ENCODE results near the gene HADHA. TPM values are rescaled to one million over a fixed set of nuclear protein-coding genes. Genes with fewer than 3 reads are reported as not detected.
A peak's percentile ranks its signal among the peaks of the same experiment; 100 is the strongest.

Gene HADHA
- total RNA-seq, 1 donor from 2014 or later, result 130 TPM

- TF ChIP-seq CTCF (IDR thresholded peaks at IDR 0.05), result no peak
- H3K27ac ChIP-seq, result no peak overlapping the region
- intact Hi-C loops (cut with DNase I), result no loop called here
- ATAC-seq (no peak), DNase-seq (no peak)
- peaks cover 86% of the 10 kb centered on the region for H3K36me3 ChIP-seq
- no peaks in the 10 kb centered on the region for H3K27me3 ChIP-seq (ENCODE audit: low read depth)
- peaks cover 18% of the 10 kb centered on the region for H3K4me1 ChIP-seq
- no peaks in the 10 kb centered on the region for H3K9me3 ChIP-seq
- no peak overlapping the region for H3K4me3 ChIP-seq
Observed at GRCh38 chr2:26235089-26235488, 9.3 kb downstream of the HADHA start.

GRCh38 chr2:26230806-26231205, 13.6 kb downstream of the HADHA start:
- intact Hi-C loops (cut with DNase I), result no loop called here
- no peak overlapping the region for H3K27ac ChIP-seq
- H3K36me3 ChIP-seq, result peaks cover 98% of the 10 kb centered on the region
- TF ChIP-seq CTCF (IDR thresholded peaks at IDR 0.05), result no peak
- DNase-seq (no peak), ATAC-seq (no peak)
- H3K4me1 ChIP-seq, result no peaks in the 10 kb centered on the region
- H3K4me3 ChIP-seq, result no peak overlapping the region
- no peaks in the 10 kb centered on the region for H3K27me3 ChIP-seq (ENCODE audit: low read depth)
- H3K9me3 ChIP-seq, result no peaks in the 10 kb centered on the region

- TF ChIP-seq CTCF (IDR thresholded peaks at IDR 0.05), result no peak
- intact Hi-C loops (cut with DNase I), result no loop called here
- Histone ChIP-seq H3K9me3 (no peaks in the 10 kb centered on the region), H3K27me3 (ENCODE audit: low read depth) (no peaks in the 10 kb centered on the region), H3K27ac (no peak overlapping the region), H3K36me3 (peaks cover 97% of the 10 kb centered on the region), H3K4me3 (no peak overlapping the region), H3K4me1 (no peaks in the 10 kb centered on the region)
- ATAC-seq (no peak), DNase-seq (no peak)
Observed at GRCh38 chr2:26229595-26229994, 14.8 kb downstream of the HADHA start.

DNA sequence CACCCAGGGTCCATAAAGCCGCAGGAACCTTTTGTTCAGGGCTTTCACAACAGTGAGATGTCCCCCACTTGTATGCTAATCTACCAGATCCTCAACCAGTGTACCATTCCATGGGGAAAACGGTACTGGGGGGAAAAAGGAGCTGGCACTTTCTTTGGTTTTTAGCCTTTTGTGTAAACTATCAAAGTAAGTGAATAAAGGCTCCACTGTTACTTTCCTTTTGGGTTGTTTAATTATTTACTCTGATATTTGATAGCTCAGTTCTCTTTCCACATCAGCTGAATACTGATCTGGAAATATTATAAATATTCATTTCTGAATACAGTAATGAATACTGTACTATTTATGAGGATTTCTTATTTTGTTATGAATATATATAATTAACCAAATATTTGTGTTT, 20.3 kb downstream of the HADHA start:
- ATAC-seq (no peak), DNase-seq (no peak)
- H3K9me3 ChIP-seq, result no peaks in the 10 kb centered on the region
- H3K4me1 ChIP-seq, result no peaks in the 10 kb centered on the region
- no peaks in the 10 kb centered on the region for H3K27me3 ChIP-seq (ENCODE audit: low read depth)
- TF ChIP-seq CTCF (IDR thresholded peaks at IDR 0.05), result no peak
- H3K4me3 ChIP-seq, result no peak overlapping the region
- H3K36me3 ChIP-seq, result peaks cover 76% of the 10 kb centered on the region
- intact Hi-C loops (cut with DNase I), result no loop called here
- no peak overlapping the region for H3K27ac ChIP-seq

- H3K27ac ChIP-seq, result no peak overlapping the region
- intact Hi-C loops (cut with DNase I), result no loop called here
- ATAC-seq, result peak; percentile 21 to 42
Observed at GRCh38 chr2:26223018-26223417, 21.4 kb downstream of the HADHA start.

More at GRCh38 chr2:26223018-26223417, 21.4 kb downstream of the HADHA start:
- no peak for DNase-seq
- H3K9me3 ChIP-seq, result no peaks in the 10 kb centered on the region
- H3K36me3 ChIP-seq, result peaks cover 66% of the 10 kb centered on the region
- H3K4me3 ChIP-seq, result no peak overlapping the region
- no peaks in the 10 kb centered on the region for H3K27me3 ChIP-seq (ENCODE audit: low read depth)
- no peak for TF ChIP-seq CTCF (IDR thresholded peaks at IDR 0.05)
- no peaks in the 10 kb centered on the region for H3K4me1 ChIP-seq

Measured in lower lobe of right lung (tissue), 2 donors.